Measurements from ENCODE around the gene FGF8.

Gene FGF8

GRCh38 chr10:101768791-101769170 is 7.1 kb downstream of the FGF8 start:
- DNase-seq (ENCODE audit: low spot score), result no peak

GRCh38 chr10:101767966-101768790 is 7.7 kb downstream of the FGF8 start:
- DNase-seq (ENCODE audit: low spot score), result no peak

- DNase-seq (ENCODE audit: low spot score), result no peak
Observed at GRCh38 chr10:101767600-101767945, 8.3 kb downstream of the FGF8 start.

GRCh38 chr10:101766753-101767599 is 8.9 kb downstream of the FGF8 start:
- no peak for DNase-seq (ENCODE audit: low spot score)

- no peak for DNase-seq (ENCODE audit: low spot score)
Observed at GRCh38 chr10:101766306-101766705, 9.6 kb downstream of the FGF8 start.

- no peak for DNase-seq (ENCODE audit: low spot score)
Observed at GRCh38 chr10:101763141-101763846, 12.6 kb downstream of the FGF8 start.

GRCh38 chr10:101762736-101763135 is 13.2 kb downstream of the FGF8 start:
- DNase-seq (ENCODE audit: low spot score), result no peak

- DNase-seq (ENCODE audit: low spot score), result no peak
Observed at GRCh38 chr10:101761226-101761625, 14.7 kb downstream of the FGF8 start.

- DNase-seq (ENCODE audit: low spot score), result no peak
Observed at GRCh38 chr10:101760510-101760909, 15.4 kb downstream of the FGF8 start.

GRCh38 chr10:101759309-101760247 is 16.3 kb downstream of the FGF8 start:
- no peak for DNase-seq (ENCODE audit: low spot score)

GRCh38 chr10:101758858-101759257 is 17.1 kb downstream of the FGF8 start:
- no peak for DNase-seq (ENCODE audit: low spot score)

GRCh38 chr10:101752241-101752640 is 23.7 kb downstream of the FGF8 start:
- DNase-seq (ENCODE audit: low spot score), result no peak

GRCh38 chr10:101749047-101750016 is 26.6 kb downstream of the FGF8 start:
- DNase-seq (ENCODE audit: low spot score), result no peak

GRCh38 chr10:101748496-101748895 is 27.4 kb downstream of the FGF8 start:
- DNase-seq (ENCODE audit: low spot score), result no peak

GRCh38 chr10:101745074-101745696 is 30.7 kb downstream of the FGF8 start:
- no peak for DNase-seq (ENCODE audit: low spot score)

- DNase-seq (ENCODE audit: low spot score), result no peak
Observed at GRCh38 chr10:101744267-101744666, 31.6 kb downstream of the FGF8 start.

GRCh38 chr10:101741938-101742337 is 34.0 kb downstream of the FGF8 start:
- DNase-seq (ENCODE audit: low spot score), result no peak

GRCh38 chr10:101736666-101737065 is 39.2 kb downstream of the FGF8 start:
- no peak for DNase-seq (ENCODE audit: low spot score)

GRCh38 chr10:101732096-101732495 is 43.8 kb downstream of the FGF8 start:
- DNase-seq (ENCODE audit: low spot score), result no peak

GRCh38 chr10:101726115-101726387 is 49.9 kb downstream of the FGF8 start:
- no peak for DNase-seq (ENCODE audit: low spot score)

All from GM03348 (cell line).